GM23338 (cell line): ENCODE measurements around the gene ERP29. TPM values are rescaled to one million over a fixed set of nuclear protein-coding genes. Genes with fewer than 3 reads are reported as not detected.

Experiments
- ATAC-seq: fragments of 200-7000 bp; cut with Tn5 transposase; 3 replicates; pipeline ENCODE4 v1.9.1; 2020
- DNase-seq: peaks from one replicate; pipeline ENCODE4 v3.0.0-alpha.2; 2015; ENCODE audit warnings: low spot score
- H2AFZ ChIP-seq: fragments of 200-600 bp; sonication (generic); 2 replicates; pipeline ENCODE4 v1.8.0; 2016; ENCODE audit warnings: antibody characterized with exemption, mild to moderate bottlenecking, moderate library complexity
- H3F3A ChIP-seq: fragments of 200-600 bp; sonication (generic); replicated peaks from 2 replicates; pipeline ENCODE4 v1.8.0; 2017; ENCODE audit warnings: antibody characterized with exemption, mixed run types, low read depth
- H3K27ac ChIP-seq: fragments of 200-600 bp; sonication (generic); 2 replicates; pipeline ENCODE4 v1.6.1; 2016; ENCODE audit warnings: low read depth
- H3K27me3 ChIP-seq: fragments of 200-600 bp; sonication (generic); 2 replicates; pipeline ENCODE4 v1.8.0; 2016; ENCODE audit warnings: mild to moderate bottlenecking, mixed run types, moderate library complexity; ENCODE audit not compliant: insufficient read depth
- H3K36me3 ChIP-seq: fragments of 200-600 bp; sonication (generic); 2 replicates; pipeline ENCODE4 v1.8.0; 2016; ENCODE audit warnings: mild to moderate bottlenecking; ENCODE audit not compliant: insufficient read depth
- H3K4me1 ChIP-seq: fragments of 200-600 bp; sonication (generic); 2 replicates; pipeline ENCODE4 v1.8.0; 2016; ENCODE audit warnings: mild to moderate bottlenecking, moderate library complexity; ENCODE audit not compliant: insufficient read depth
- H3K4me2 ChIP-seq: fragments of 200-600 bp; sonication (generic); 2 replicates; pipeline ENCODE4 v1.7.1; 2017; ENCODE audit warnings: mixed run types
- H3K4me3 ChIP-seq: fragments of 200-600 bp; sonication (generic); 2 replicates; pipeline ENCODE4 v1.6.1; 2016; ENCODE audit warnings: mixed run types
- H3K79me2 ChIP-seq: fragments of 200-600 bp; sonication (generic); replicated peaks from 2 replicates; pipeline ENCODE4 v1.8.0; 2017; ENCODE audit warnings: mild to moderate bottlenecking; ENCODE audit not compliant: insufficient read depth
- H3K9me2 ChIP-seq: fragments of 200-600 bp; sonication (generic); 2 replicates; pipeline ENCODE4 v1.8.0; 2017; ENCODE audit not compliant: insufficient read depth
- H4K20me1 ChIP-seq: fragments of 200-600 bp; sonication (generic); replicated peaks from 2 replicates; pipeline ENCODE4 v1.8.0; 2017; ENCODE audit warnings: mild to moderate bottlenecking; ENCODE audit not compliant: insufficient read depth
- H3K27ac Mint-ChIP-seq: 2 replicates; pipeline ENCODE4 v1.8.0; 2020; ENCODE audit warnings: inconsistent platforms, mild to moderate bottlenecking, moderate library complexity, mixed read lengths
- H3K27me3 Mint-ChIP-seq: 3 replicates; pipeline ENCODE4 v1.8.0; 2022; ENCODE audit warnings: low read depth, mild to moderate bottlenecking, moderate library complexity, mixed read lengths, inconsistent platforms; ENCODE audit not compliant: insufficient read depth, poor library complexity
- H3K36me3 Mint-ChIP-seq: 3 replicates; pipeline ENCODE4 v1.8.0; 2021; ENCODE audit warnings: low read depth, mild to moderate bottlenecking, inconsistent platforms, moderate library complexity, mixed read lengths
- H3K4me1 Mint-ChIP-seq: 3 replicates; pipeline ENCODE4 v1.8.0; 2020; ENCODE audit warnings: mild to moderate bottlenecking, inconsistent platforms, mixed read lengths
- H3K4me3 Mint-ChIP-seq: 3 replicates; pipeline ENCODE4 v1.8.0; 2021; ENCODE audit warnings: moderate library complexity, mild to moderate bottlenecking, inconsistent platforms, mixed read lengths
- H3K9me3 Mint-ChIP-seq: 3 replicates; pipeline ENCODE4 v1.8.0; 2020; ENCODE audit warnings: moderate library complexity, mild to moderate bottlenecking, inconsistent platforms, mixed read lengths
- CTCF ChIP-seq, 2 experiments: fragments of 200-600 bp in 1 of 2; sonication (generic) in 1 of 2; conservative IDR thresholded peaks; 2 replicates each; pipeline versions ENCODE4 v1.5.1 to v1.6.1; 2016 to 2017; ENCODE audit warnings: antibody characterized with exemption in 2 of 2, low read depth in 2 of 2, mild to moderate bottlenecking in 2 of 2, moderate library complexity in 1 of 2
- ETS1 ChIP-seq: IDR thresholded peaks from 2 replicates; pipeline ENCODE4 v1.6.1; 2016; ENCODE audit warnings: antibody characterized with exemption
- EZH2phosphoT487 ChIP-seq: fragments of 200-600 bp; sonication (generic); IDR thresholded peaks from one replicate; pipeline ENCODE4 v1.8.1; 2018; ENCODE audit warnings: antibody characterized with exemption; ENCODE audit not compliant: unreplicated experiment
- JUNB ChIP-seq: IDR thresholded peaks from one replicate; pipeline ENCODE4 v1.6.1; 2016; ENCODE audit warnings: antibody characterized with exemption; ENCODE audit not compliant: unreplicated experiment
- NANOG ChIP-seq: IDR thresholded peaks from 2 replicates; pipeline ENCODE4 v1.6.1; 2016; ENCODE audit warnings: antibody characterized with exemption, borderline replicate concordance
- REST ChIP-seq: IDR thresholded peaks from one replicate; pipeline ENCODE4 v1.6.1; 2018; ENCODE audit warnings: antibody characterized with exemption; ENCODE audit not compliant: unreplicated experiment
- ZNF114 ChIP-seq: fragments of 250-450 bp; sonication (Bioruptor Pico); IDR thresholded peaks from 2 replicates; pipeline ENCODE4 v1.5.0; 2020; ENCODE audit warnings: mild to moderate bottlenecking, moderate library complexity
- ZNF331 ChIP-seq: fragments of 250-450 bp; sonication (Bioruptor Pico); IDR thresholded peaks from 2 replicates; pipeline ENCODE4 v1.5.0; 2020; ENCODE audit warnings: low read depth, mild to moderate bottlenecking, moderate library complexity
- polyA plus RNA-seq: library from polyadenylated mRNA; unstranded; fragments of >200 nt; fragmentation: Nextera tagmentation; extraction: Ambion mirVana; gene quantifications from 2 replicates; pipeline ENCODE4 v1.2.1, GENCODE V29; 2016
- total RNA-seq: library from RNA; depleted of rRNA; stranded (reverse); fragments of >200 nt; shearing (Covaris generic); gene quantifications from 2 replicates; pipeline ENCODE4 v1.2.3, GENCODE V29; 2014

Gene ERP29
- total and polyA plus RNA-seq, 2 experiments from 2014 or later: 90.7 to 166 TPM

GRCh38 chr12:112025808-112026375 is 12.7 kb downstream of the ERP29 start:
- H3K9me3 Mint-ChIP-seq: no peaks in the 10 kb centered on the region
- Histone ChIP-seq H3K27ac (peak overlapping the region; percentile 70; the same call in 1 of the 2 replicates), H3K4me2 (no peak overlapping the region), H3K79me2 (peaks cover 12% of the 10 kb centered on the region; the same call in 1 of the 2 replicates), H3F3A (peaks cover 11% of the 10 kb centered on the region; the same call in 1 of the 2 replicates), H3K27me3 (no peaks in the 10 kb centered on the region), H3K9me2 (no peaks in the 10 kb centered on the region), H2AFZ (no peak overlapping the region), H4K20me1 (peaks cover 29% of the 10 kb centered on the region; the same call in 1 of the 2 replicates), H3K36me3 (peaks cover 32% of the 10 kb centered on the region), H3K4me1 (no peaks in the 10 kb centered on the region), H3K4me3 (no peak overlapping the region)
- no peak; the same call in 1 of the 3 replicates for ATAC-seq
- peaks cover 3% of the 10 kb centered on the region for H3K27me3 Mint-ChIP-seq
- no peak for TF ChIP-seq EZH2phosphoT487
- TF ChIP-seq REST: no peak
- no peak overlapping the region; the same call in 1 of the 2 replicates for H3K27ac Mint-ChIP-seq
- peak; percentile 30 for DNase-seq
- peaks cover 57% of the 10 kb centered on the region for H3K36me3 Mint-ChIP-seq
- H3K4me1 Mint-ChIP-seq: peaks cover 12% of the 10 kb centered on the region; the same call in 2 of the 3 replicates
- no peak overlapping the region for H3K4me3 Mint-ChIP-seq

- ATAC-seq: no peak
- H3K4me2 ChIP-seq: no peak overlapping the region
- H3F3A ChIP-seq: peaks cover 7% of the 10 kb centered on the region; the same call in 1 of the 2 replicates
- no peak for DNase-seq
- H4K20me1 ChIP-seq: peaks cover 15% of the 10 kb centered on the region
- no peaks in the 10 kb centered on the region for H3K9me2 ChIP-seq
- no peak overlapping the region for H2AFZ ChIP-seq
- no peak overlapping the region for H3K4me3 ChIP-seq
- Mint-ChIP-seq H3K9me3 (no peaks in the 10 kb centered on the region), H3K27me3 (peaks cover 5% of the 10 kb centered on the region), H3K27ac (no peak overlapping the region), H3K36me3 (peaks cover 54% of the 10 kb centered on the region), H3K4me1 (peaks cover 15% of the 10 kb centered on the region; the same call in 2 of the 3 replicates), H3K4me3 (no peak overlapping the region)
- H3K27ac ChIP-seq: no peak overlapping the region
- H3K4me1 ChIP-seq: peaks cover 8% of the 10 kb centered on the region; the same call in 1 of the 2 replicates
- no peaks in the 10 kb centered on the region; the same call in 1 of the 2 replicates for H3K79me2 ChIP-seq
- H3K27me3 ChIP-seq: no peaks in the 10 kb centered on the region
- H3K36me3 ChIP-seq: peaks cover 32% of the 10 kb centered on the region
- no peak for TF ChIP-seq CTCF (conservative IDR thresholded peaks at IDR 0.05; ENCODE audit: low read depth in 2 of 2)
- no peak for TF ChIP-seq JUNB
- TF ChIP-seq ETS1: no peak
- no peak for TF ChIP-seq NANOG
- no peak for TF ChIP-seq ZNF331 (CRISPR knock-in tag)
- no peak for TF ChIP-seq ZNF114 (CRISPR knock-in tag)
Measured at GRCh38 chr12:112029301-112029700, 16.1 kb downstream of the ERP29 start.
